Measurements from ENCODE around the gene GMDS. TPM values are rescaled to one million over a fixed set of nuclear protein-coding genes. Genes with fewer than 3 reads are reported as not detected.

Gene GMDS
- total RNA-seq, result 10 to 100 TPM in 1 of 2 donors, 1 to 10 TPM in 1; 7.3 to 28.3 TPM
- polyA plus RNA-seq, result 10 to 100 TPM; 14.7 to 17.6 TPM
- long read RNA-seq, donor 1, partial matches to known transcripts, result 0 of 3 reads
- long read RNA-seq, donor 1, other reads (novel, unspliced or antisense), result 0 of 3 reads
- long read RNA-seq, donor 2, partial matches to known transcripts, result 0 of 3 reads
- long read RNA-seq, donor 2, other reads (novel, unspliced or antisense), result 0 of 3 reads
- long read RNA-seq, donor 3, partial matches to known transcripts, result 0 of 4 reads
- long read RNA-seq, donor 3, other reads (novel, unspliced or antisense), result 0 of 4 reads
- long read RNA-seq, donor 4, partial matches to known transcripts, result 0 of 3 reads
- long read RNA-seq, donor 4, other reads (novel, unspliced or antisense), result 0 of 3 reads
- long read RNA-seq, donor 5, transcript GMDS-202 (11 exons, 1,752 nt), result major isoform, 8 of 8 reads
- long read RNA-seq, donor 5, partial matches to known transcripts, result 0 of 8 reads
- long read RNA-seq, donor 5, other reads (novel, unspliced or antisense), result 0 of 8 reads

GRCh38 chr6:2245103-2245876 lies at the start of gene GMDS:
GMDS (minus strand) TSS chr6:2245605.
- DNase-seq (peak; percentile 91 to 96 (median 91)), ATAC-seq (ENCODE audit: insufficient read depth, low FRiP score) (peak; percentile 99)
- TF ChIP-seq CTCF (IDR thresholded peaks at IDR 0.05; ENCODE audit: control extremely low read depth, extremely low read depth), result no peak
- no peaks in the 10 kb centered on the region for H3K9me3 ChIP-seq (ENCODE audit: control insufficient read depth in 4 of 4, insufficient read depth in 3 of 4, low read length in 3 of 4)
- H3K4me3 ChIP-seq, result peak within 1 kb of the TSS; percentile 92
- peaks cover 3 to 4% (median 3%) of the 10 kb centered on the region in 4 donors for H3K36me3 ChIP-seq (ENCODE audit: control insufficient read depth in 4 of 4, insufficient read depth in 4 of 4, low read length in 4 of 4)
- H3K9ac ChIP-seq (ENCODE audit: insufficient read depth in 1 of 2, low read length in 2 of 2), result peak within 1 kb of the TSS; percentile 95 to 99
- peak within 1 kb of the TSS; percentile 83 to 97 for H3K27ac ChIP-seq (ENCODE audit: low read depth in 1 of 2, low read length in 1 of 2)
- no peaks in the 10 kb centered on the region for H3K27me3 ChIP-seq (ENCODE audit: control insufficient read depth in 3 of 3, insufficient read depth in 3 of 3, low read length in 2 of 3)
- peaks cover 0 to 16% (median 7%) of the 10 kb centered on the region in 5 donors for H3K4me1 ChIP-seq (ENCODE audit: control insufficient read depth in 5 of 5, insufficient read depth in 5 of 5, low read length in 5 of 5)
- WGBS, 2 donors, result 0 to 1% methylated on average over 63 to 97 of the region's 97 CpGs

- Histone ChIP-seq H3K36me3 (ENCODE audit: control insufficient read depth in 4 of 4, insufficient read depth in 4 of 4, low read length in 4 of 4) (peaks cover 1 to 8% (median 2%) of the 10 kb centered on the region in 4 donors), H3K4me1 (ENCODE audit: control insufficient read depth in 5 of 5, insufficient read depth in 5 of 5, low read length in 5 of 5) (peaks cover 0 to 1% (median 0%) of the 10 kb centered on the region in 5 donors), H3K9me3 (ENCODE audit: control insufficient read depth in 4 of 4, insufficient read depth in 3 of 4, low read length in 3 of 4) (peaks cover 0 to 3% (median 0%) of the 10 kb centered on the region in 4 donors), H3K27me3 (ENCODE audit: control insufficient read depth in 3 of 3, insufficient read depth in 3 of 3, low read length in 2 of 3) (no peaks in the 10 kb centered on the region), H3K4me3 (no peak overlapping the region), H3K27ac (ENCODE audit: low read depth in 1 of 2, low read length in 1 of 2) (no peak overlapping the region), H3K9ac (ENCODE audit: insufficient read depth in 1 of 2, low read length in 2 of 2) (no peak overlapping the region)
- ATAC-seq (ENCODE audit: insufficient read depth, low FRiP score) (no peak), DNase-seq (no peak)
- no peak for TF ChIP-seq CTCF (IDR thresholded peaks at IDR 0.05; ENCODE audit: control extremely low read depth, extremely low read depth)
- 96 to 100% methylated on average over 1 of the region's 1 CpG for whole genome bisulfite sequencing, 2 donors
These were observed 40.1 kb upstream of the GMDS start for GRCh38 chr6:2285510-2285909.

- WGBS, 2 donors, result 95 to 96% methylated on average over 2 of the region's 2 CpGs
- Histone ChIP-seq H3K9me3 (ENCODE audit: control insufficient read depth in 4 of 4, insufficient read depth in 3 of 4, low read length in 3 of 4) (peaks cover 0 to 2% (median 0%) of the 10 kb centered on the region in 4 donors), H3K27me3 (ENCODE audit: control insufficient read depth in 3 of 3, insufficient read depth in 3 of 3, low read length in 2 of 3) (no peaks in the 10 kb centered on the region), H3K9ac (ENCODE audit: insufficient read depth in 1 of 2, low read length in 2 of 2) (no peak overlapping the region), H3K4me1 (ENCODE audit: control insufficient read depth in 5 of 5, insufficient read depth in 5 of 5, low read length in 5 of 5) (peaks cover 0 to 12% (median 0%) of the 10 kb centered on the region in 5 donors), H3K36me3 (ENCODE audit: control insufficient read depth in 4 of 4, insufficient read depth in 4 of 4, low read length in 4 of 4) (peaks cover 0 to 12% (median 5%) of the 10 kb centered on the region in 4 donors), H3K4me3 (no peak overlapping the region), H3K27ac (ENCODE audit: low read depth in 1 of 2, low read length in 1 of 2) (no peak overlapping the region)
- ATAC-seq (ENCODE audit: insufficient read depth, low FRiP score), result no peak
- no peak for DNase-seq
- TF ChIP-seq CTCF (IDR thresholded peaks at IDR 0.05; ENCODE audit: control extremely low read depth, extremely low read depth), result no peak
These were observed 30.5 kb upstream of the GMDS start for GRCh38 chr6:2275892-2276242.

Data from lung (tissue), 16 donors.